GM19397 (cell line): ENCODE results near the gene KIF26B.
"Not testable (repeated sequence)": the region's sequence is repeated elsewhere in the genome, so short reads cannot be mapped to it uniquely, and the experiment has no call there.

Experiments
- ATAC-seq: cut with Tn5 transposase; IDR thresholded peaks from one replicate; pipeline ENCODE4 v1.9.1; 2021; ENCODE audit warnings: mild to moderate bottlenecking, moderate library complexity; ENCODE audit not compliant: unreplicated experiment

KIF26B gene

DNA sequence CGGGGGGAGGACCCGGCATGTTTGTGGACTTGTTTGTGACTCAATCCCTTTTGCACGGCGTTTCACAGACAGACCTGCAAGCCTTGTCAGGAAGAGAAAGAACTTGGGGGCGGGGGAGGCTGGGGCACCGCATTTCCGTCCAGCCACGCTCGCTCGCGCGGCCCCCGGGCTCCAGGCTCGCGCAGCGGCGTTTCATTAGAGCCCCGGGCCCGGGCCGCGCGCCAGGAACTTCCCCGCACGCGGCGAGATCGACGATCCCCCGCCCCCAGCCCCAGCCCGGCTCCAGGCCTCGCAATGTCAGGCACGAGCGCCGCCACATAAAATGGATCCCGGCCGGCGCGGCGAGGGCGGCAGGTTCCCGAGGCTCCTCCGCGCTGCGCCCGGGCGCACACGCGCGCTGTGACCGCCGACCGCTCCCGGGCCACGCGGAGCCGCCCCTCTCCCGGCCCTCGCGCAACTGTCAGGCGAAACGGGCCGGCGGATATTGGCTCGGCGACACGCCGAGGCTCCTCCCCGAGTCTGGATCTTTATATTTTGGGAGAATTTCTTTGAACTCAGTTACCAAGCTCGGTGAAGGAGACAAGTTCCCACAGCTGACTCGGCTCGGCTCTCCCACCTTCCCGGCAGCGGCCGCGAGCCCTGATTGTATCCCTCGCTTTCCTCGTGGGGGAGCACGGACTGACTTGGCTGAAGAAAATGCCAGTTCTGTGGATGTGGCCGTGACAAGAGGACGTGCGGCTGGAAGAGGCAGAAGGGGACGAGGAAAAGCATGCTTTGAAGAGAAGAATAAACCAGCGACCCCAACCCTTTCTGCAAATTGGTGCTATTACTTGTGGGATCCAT, at the start of gene KIF26B:
Gene KIF26B, plus strand, starts transcription at position 557 of the 843 bp plus-strand sequence. CDS start 440 bp downstream, outside the sequence.
- no peak for ATAC-seq

GRCh38 chr1:245105042-245105441, 49.7 kb upstream of the KIF26B start:
- ATAC-seq, result no peak

GRCh38 chr1:245105815-245106410, 48.9 kb upstream of the KIF26B start:
- ATAC-seq, result no peak

DNA sequence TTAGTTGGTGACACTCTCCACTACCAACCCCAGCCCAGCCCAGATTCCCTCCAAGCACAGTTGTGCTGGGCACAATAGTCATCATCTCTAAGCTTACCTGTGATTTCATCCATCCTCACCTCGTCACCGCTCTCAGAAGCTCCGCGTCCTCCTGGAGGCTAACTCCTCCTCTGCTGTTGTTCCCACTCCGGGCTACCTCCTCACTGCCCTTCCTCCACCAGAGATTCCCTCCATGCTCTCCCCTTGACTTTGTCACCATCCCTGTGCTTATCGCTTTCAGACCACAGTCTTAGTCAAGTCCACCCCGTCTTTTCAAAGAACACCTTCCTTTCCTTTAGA, 47.0 kb upstream of the KIF26B start:
- ATAC-seq, result no peak

- ATAC-seq, result no peak
Measured at GRCh38 chr1:245108246-245108645, 46.5 kb upstream of the KIF26B start.

DNA sequence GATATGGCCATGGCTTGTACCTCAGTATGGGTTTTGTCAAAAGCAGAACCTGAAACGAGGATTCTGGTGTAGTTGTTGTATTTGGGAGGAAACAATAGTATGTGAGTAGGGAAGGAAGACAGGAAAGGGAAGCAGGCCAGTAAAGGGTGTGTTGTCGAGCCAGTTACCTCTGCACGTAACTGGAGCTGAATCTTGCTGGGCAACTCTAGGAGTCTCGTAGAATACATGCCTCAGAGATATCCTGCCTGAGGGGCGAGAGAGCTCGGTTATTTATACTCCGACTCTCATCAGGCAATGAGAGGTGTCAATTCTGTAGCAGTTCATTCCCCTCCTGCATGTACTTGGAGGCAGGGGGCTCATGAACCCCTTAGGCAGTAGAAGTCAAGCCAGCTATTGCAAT, 45.9 kb upstream of the KIF26B start:
- ATAC-seq, result no peak

DNA sequence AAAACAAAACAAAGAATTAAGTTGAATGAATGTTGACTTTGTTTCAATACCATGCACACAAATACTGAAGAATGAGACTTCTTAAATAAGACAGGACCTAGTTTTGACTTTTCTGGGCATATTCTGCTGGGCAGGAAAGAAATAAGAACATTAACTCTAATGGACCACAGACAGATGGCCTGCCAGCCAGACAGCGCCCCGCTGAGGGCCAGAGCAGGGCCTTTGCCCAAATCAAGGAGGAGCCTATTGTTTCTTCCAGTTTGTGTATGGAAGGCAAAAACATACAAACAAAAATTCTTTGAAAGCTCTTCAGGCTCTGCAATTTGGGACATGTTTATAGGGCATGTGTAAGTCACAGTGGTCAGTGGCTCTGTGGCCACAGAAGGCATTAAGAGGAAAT, 44.4 kb upstream of the KIF26B start:
- ATAC-seq, result no peak

GRCh38 chr1:245111073-245111472, 43.7 kb upstream of the KIF26B start:
- no peak for ATAC-seq

DNA sequence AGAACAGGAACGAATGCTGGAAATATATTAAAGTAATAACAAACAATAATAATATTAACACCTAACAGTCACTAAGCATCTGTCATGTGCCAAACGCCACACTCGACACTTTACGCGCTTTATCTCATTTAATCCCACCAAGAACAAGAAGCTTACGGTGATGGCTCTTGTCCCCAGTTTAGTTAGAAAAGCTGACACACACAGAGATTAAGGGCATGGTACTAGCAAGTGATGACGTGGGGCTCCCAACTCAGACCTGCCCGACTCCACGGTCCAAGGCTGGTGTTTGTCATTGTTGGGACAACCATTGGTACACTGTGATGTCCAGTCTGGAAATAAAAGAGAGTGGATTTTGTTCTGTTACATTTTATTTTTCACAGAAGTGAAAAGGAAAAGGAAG, 41.1 kb upstream of the KIF26B start:
- no peak for ATAC-seq

- ATAC-seq, result no peak
Measured at GRCh38 chr1:245116131-245116530, 38.7 kb upstream of the KIF26B start.

DNA sequence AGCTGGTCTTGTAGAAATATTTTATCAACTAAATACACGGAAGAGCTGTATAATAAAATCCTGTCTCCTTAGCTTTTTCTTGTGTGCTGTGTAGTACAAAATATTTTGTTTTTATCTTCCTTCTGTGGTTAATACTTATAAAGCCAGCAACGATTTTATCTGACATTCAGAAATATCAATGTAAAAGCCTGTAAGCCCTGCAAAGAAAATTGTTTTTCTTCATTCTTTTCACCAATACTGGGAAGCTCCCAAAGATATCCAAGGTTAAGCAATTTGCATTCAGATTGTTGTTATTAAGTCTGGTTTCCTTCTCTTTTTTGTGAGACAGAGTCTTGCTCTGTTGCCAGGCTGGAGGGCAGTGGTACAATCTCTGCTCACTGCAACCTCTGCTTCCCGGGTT, 38.0 kb upstream of the KIF26B start:
- no peak for ATAC-seq

- no peak for ATAC-seq
Measured at GRCh38 chr1:245118066-245118465, 36.7 kb upstream of the KIF26B start.

DNA sequence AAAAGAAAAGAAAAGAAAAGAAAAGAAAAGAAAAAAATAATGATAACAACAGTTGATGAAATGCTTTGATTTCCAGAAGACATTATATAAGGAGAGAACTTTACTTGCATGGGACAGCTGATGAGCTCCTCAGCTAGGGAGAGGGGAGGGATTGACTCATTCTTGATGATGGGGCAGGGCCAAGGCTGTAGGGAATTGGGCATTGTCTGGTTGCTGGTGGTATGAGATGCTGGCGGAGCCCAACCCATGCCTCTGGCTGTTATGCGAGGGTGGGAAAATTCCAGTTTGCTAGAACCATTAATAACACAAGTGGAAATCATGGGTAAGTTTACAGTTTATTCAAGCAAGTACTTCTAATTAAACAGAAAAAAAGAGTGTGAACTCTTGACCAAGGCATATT, 36.0 kb upstream of the KIF26B start:
- no peak for ATAC-seq

GRCh38 chr1:245121523-245121922, 33.3 kb upstream of the KIF26B start:
- no peak for ATAC-seq

DNA sequence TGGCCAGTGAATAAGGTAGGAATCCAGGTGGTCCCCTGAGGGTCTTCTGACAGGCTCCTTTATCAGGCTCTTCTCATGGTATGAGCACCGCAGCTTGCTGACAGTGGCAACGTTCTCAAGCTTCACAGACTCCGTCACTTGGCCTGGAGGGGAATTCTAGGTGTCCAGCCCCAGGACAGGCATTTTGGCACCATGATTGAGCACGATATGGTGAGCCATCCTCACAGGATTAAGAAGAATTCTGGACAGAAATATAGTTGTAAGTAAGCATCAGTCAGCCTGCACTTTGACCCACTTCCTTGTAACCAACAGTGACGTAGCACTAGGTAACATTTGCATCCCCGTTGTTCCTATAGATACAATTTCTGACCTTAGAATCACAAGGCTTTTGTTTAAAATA, 30.5 kb upstream of the KIF26B start:
- no peak for ATAC-seq

GRCh38 chr1:245124644-245125043, 30.1 kb upstream of the KIF26B start:
- no peak for ATAC-seq

GRCh38 chr1:245126530-245126929, 28.3 kb upstream of the KIF26B start:
- ATAC-seq, result no peak

DNA sequence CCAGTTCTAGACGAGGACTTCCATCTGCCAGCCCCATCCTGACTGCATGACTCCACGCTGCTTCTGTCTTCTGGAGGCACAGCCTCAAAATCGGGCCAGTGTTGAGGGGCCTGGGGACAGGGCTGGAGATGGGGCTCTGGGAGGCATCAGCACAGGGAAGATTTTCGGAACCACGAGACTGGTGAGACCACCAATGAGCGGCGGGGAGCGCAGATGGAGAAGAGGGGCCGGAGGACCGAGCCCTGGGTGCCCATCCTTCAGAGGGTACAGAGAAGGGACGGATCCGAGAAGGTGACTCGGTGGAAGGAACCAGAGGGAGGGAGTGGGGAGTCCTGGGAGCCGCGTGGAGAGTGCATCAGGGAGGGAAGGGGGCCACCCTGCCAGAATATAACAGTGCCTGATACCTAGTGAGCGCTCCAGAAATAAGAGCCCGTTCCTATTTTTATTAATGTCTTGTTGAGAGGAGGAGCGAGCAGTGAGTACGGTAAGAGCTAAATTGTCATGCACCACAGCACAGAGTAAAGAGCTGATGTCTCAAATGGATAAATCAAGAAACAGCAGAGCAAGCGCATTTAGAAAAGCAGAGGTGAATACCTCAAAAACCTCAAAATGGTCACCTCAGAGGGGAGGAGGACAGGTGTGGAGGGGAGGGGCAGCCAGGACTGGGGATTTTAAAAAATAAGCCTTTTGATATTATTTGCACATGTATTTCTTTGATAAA, 26.2 kb upstream of the KIF26B start:
- ATAC-seq, result no peak

GRCh38 chr1:245129319-245130240, 25.2 kb upstream of the KIF26B start:
- ATAC-seq, result no peak

DNA sequence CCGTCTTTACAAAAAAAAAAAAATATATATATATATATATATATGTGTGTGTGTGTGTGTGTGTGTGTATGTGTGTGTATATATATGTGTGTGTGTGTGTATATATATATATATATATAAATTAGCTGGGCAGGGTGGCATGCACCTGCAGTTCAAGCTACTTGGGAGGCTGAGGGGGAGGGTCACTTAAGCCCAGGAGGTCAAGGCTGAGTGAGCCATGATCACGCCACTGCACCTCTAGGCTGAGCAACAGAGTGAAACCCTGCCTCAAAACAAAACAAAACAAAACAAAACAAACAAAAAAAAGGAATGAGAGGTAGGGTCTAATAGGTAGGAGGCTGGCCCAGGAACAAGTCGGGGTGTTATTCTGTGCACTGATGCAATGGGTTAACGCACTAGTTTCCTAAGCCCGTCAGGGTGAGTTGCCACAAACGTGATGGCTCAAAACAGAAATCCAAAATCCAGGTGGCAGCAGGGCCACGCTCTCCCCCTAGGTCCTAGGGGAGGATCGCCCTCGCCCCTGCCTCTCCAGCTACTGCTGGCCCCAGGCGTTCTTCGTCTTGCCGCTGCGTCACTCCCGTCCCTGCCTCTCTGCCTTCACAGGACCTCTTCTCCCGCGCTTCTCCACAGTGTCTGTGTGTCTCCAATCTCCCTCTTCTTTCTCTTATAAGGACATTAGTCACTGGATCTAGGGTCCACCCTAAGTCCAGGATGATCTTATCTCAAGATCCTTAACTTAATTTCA, 24.3 kb upstream of the KIF26B start:
- ATAC-seq, result not testable (repeated sequence)
